ENCODE results near the gene ZNF789.
"Not testable (repeated sequence)": the region's sequence is repeated elsewhere in the genome, so short reads cannot be mapped to it uniquely, and the experiment has no call there.

Gene ZNF789

GRCh38 chr7:99459087-99459486 is 13.6 kb upstream of the ZNF789 start:
- no peak for DNase-seq

GRCh38 chr7:99460651-99461050 is 12.0 kb upstream of the ZNF789 start:
- no peak for DNase-seq

DNA sequence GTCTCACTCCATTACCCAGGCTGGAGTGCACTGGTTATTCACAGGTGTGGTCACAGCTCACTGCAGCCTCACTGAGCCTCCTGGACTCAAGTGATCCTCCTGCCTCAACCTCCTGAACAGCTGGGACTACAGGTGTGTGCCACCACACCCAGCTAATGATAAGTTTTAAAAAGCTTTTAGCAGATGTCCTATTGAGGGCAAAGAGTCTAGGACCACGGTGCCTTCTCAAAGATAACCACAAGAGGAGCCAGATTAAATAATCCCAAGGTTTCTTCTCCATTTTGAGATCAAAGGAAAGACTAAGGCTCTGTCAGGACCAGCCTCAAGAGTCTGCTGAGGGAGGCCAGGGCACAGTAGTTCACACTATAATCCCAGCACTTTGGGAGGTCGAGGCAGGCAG is 11.5 kb upstream of the ZNF789 start:
- DNase-seq: no peak

- no peak for DNase-seq
These were observed 7.3 kb upstream of the ZNF789 start for GRCh38 chr7:99465421-99465768.

DNA sequence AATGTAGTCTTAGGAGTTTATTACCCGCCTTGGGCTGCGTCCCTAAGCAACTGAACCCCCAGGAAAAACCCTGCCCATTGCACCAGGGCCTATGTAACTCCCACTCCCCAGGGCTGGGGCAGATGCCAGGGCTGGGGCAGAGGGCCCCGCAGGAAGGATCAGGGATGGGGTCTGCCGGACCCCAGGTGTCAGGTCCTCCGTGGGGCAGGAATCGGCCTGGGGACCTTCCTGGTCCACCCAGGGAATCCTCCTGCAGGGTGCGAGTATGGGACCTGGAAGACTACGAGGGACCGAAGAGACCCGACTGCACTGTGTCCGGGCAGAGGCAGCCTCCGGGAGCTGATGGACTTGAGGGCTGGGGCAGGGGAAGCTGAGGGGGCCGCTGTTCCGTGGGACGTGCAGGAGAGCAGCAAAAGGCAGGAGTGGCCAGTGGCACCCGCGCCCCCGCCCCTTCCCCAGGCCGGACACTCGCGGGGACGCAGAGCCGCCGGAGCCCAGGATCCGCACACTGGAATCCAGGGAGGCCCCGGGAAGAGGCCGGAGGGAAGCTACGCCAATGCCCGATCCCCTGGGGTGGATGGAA is 4.3 kb upstream of the ZNF789 start:
- no peak for DNase-seq

- no peak for DNase-seq
These were observed 3.2 kb upstream of the ZNF789 start for GRCh38 chr7:99469381-99470065.

DNA sequence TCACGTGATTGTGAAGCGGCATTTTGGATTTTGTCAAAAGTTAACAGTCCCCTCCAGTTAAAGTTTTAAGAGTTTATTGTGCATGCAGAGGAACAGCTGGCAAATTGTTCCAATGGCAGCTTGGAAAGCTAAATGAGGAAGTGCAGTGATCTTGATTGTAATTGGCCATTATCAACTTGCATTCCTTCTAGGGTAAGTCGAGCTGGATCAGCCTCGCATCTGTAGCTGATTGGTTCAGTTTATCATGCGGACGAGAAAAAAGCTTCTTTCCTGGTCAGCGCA is 566 bp downstream of the ZNF789 start:
- peak; percentile 54 for DNase-seq

DNA sequence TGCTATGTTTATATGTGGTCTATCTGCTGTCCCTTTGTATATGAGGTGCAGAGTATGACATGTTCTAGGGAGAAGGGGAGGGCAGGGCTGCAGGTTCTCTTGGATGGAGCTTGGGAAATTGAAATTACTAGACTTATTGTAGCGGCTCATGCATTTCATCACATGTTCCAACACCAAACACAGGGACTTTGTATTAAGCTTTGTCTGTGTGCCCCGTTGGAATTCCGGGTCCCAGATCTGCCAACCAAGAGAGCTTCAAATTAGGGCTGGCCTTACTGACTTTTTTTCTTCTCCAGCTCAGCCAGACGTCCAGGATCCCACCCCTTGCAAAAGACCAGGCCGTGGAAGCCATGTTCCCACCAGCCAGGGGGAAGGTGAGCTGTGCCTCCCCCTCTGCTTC is 3.4 kb downstream of the ZNF789 start:
- DNase-seq: no peak

DNA sequence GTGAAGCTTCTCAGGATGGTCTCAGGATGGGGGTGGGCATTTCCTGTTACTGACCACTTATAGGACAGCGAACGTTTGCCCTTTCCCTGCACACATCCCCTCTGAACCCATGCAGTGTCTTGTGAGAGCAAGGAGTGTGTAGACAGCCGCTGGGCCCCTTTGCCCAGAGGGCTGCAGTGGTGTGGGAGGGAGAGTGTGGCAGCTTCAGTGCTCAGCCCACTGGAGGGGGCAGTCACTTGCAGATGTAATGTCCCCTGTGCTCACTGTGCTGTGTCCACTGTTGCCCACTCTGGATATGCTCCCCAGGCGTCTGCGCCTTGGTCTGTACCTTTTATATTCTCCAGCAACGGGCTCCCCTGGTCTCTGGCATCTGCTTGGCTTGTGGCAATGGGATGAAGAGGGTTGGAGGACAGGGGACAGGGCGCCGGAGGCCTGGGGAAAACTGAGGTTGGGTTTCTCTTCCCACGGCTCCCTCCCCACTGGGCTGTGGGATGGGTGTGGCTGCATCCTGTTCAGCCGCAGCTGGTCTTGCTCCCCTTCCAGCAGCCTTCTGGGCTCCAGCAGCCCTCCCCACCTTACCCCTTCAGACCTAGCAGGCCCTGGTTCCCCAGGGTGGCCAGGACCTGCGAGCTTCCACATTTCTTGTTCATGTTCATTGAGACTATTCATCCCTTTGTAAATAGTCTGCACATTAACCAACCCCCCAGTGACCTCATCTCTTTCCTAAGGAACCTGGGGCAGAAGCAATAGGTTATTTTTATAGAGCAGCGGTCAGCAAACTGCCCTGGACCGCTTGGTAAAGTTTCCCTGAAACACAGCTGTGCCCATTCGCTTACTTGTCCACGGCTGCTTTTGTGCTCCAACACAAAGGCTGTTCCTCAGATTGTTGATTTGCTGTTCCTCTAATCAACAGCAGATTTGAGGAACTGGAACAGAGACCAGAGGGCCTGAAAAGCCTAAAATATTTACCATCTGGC is 6.1 kb downstream of the ZNF789 start:
- no peak for DNase-seq

DNA sequence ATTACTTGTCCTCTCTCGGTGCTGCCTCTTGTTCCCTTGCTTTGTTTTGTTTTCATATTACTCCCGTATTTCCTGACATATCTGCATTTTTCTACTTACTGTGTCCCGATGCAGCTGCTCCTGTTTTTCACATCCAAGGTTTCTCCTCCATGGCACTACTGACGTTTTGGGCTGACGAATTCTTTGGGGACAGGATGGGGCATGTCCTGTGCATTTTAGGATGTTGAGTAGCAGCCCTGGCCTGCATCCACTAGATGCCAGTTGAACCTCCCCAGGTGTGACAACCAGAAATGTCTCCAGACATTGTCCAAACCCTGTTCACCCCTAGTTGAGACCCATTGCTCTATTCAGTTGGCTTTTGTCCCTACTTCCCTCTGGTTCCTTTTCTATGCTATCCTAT is 12.4 kb downstream of the ZNF789 start:
- DNase-seq: no peak

GRCh38 chr7:99489235-99489634 is 16.5 kb downstream of the ZNF789 start:
- DNase-seq: no peak

GRCh38 chr7:99490878-99491277 is 18.2 kb downstream of the ZNF789 start:
- DNase-seq: no peak

GRCh38 chr7:99493823-99494222 is 21.1 kb downstream of the ZNF789 start:
- no peak for DNase-seq

GRCh38 chr7:99497766-99498545 is 25.3 kb downstream of the ZNF789 start:
- no peak for DNase-seq

GRCh38 chr7:99498546-99498944 is 25.9 kb downstream of the ZNF789 start:
- DNase-seq: no peak

DNA sequence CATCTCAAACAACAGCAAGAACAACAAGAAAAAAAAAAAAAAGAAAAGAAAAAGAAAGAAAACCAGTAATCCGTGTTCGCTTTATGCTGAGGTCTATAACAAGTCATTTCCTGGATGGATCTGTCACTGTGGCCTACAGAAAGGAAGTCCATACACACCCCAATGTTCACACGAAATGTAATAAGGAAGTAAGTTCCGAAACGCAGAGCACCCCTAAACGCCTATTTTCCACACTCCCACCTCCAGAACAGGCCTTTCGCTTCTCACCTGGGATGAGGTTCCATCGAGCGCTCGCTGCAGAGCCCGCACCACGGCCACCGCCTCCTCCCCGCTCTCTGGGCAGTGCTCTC is 26.7 kb downstream of the ZNF789 start:
- DNase-seq: peak; percentile 18

- peak; percentile 88 for DNase-seq
These were observed 27.3 kb downstream of the ZNF789 start, which contains the start of gene ZNF394 for GRCh38 chr7:99499721-99500636. ZNF394 (minus strand) TSS chr7:99500281; CDS start chr7:99500093, 188 bp downstream.

GRCh38 chr7:99500637-99501009 is 27.9 kb downstream of the ZNF789 start:
- no peak for DNase-seq

- DNase-seq: not testable (repeated sequence)
These were observed 28.5 kb downstream of the ZNF789 start for GRCh38 chr7:99501236-99501635.

- no peak for DNase-seq
These were observed 31.6 kb downstream of the ZNF789 start for GRCh38 chr7:99504281-99504602.

DNA sequence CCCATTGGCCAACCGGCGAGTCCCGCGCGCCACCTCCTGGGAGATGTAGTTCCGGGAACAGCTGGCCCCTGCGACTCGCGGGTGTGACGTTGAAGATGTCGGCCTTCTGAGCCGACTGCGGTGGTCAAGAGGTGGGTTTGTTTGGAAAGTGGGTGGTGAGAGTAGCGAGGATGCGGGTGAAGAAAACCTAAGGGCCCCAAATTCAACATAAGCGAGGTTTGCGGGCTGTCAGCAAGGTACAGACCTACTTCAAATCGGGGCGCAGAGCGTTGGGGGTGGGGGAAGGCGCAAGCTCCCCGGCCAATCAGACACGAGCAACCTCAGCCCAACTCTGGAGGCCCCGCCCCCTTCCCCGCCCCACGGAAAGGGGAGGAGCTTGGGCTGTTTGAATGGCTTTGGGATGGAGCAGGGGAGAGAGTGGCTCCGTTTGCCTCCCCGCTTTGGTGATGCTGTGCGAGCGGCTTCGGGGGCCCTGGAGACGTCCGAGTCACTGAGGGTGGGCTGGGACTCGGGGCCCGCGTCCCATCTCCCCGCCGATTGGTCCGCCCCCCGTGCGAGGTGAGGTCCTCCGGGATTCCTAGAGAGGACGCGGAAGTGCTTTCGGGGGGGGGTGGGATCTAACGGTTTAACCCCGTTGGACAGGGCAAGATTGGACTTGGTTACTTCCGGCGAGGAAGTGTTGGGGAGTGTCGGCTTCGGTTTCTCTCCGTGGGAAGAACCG is 32.1 kb downstream of the ZNF789 start, which contains the start of gene ZKSCAN5:
TSS of gene ZKSCAN5 (plus strand) at position 60 of the 721 bp plus-strand sequence. CDS start 1,383 bp downstream, outside the sequence.
- peak; percentile 97 for DNase-seq

DNA sequence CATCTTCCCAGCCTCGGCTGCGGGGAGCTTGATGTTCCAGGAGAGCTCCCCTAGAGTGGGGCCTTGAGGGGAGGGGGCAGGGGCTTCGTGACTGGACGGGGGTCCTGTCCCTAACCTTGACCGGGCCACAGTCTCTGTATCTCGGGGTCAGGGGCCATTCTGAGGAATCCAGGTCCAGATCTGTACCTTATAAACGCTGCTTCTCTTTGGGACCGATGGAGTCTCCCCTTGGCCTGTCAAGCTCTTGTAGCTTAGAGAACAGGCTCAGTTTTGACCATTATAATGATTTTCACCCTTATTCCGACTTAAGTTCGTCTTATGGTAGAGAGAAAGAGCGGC is 32.6 kb downstream of the ZNF789 start:
- DNase-seq: no peak

Measured in HCEC 1CT (cell line).